Duodenal mucosa (tissue), 2 donors: ENCODE results near the gene SPG21.

ENCODE experiments used
- H3K27ac ChIP-seq: one replicate; pipeline ENCODE4 v1.7.0; 2013; ENCODE audit warnings: low read depth, low read length
- H3K27me3 ChIP-seq, 2 donors: one replicate each; pipeline ENCODE4 v1.7.0; 2013; ENCODE audit warnings: low read length in 2 of 2, control low read depth in 1 of 2; ENCODE audit not compliant: insufficient read depth in 2 of 2, control insufficient read depth in 1 of 2
- H3K36me3 ChIP-seq, 2 donors: one replicate each; pipeline ENCODE4 v1.7.0; 2013; ENCODE audit warnings: low read length in 2 of 2, control low read depth in 1 of 2; ENCODE audit not compliant: insufficient read depth in 2 of 2, control insufficient read depth in 1 of 2
- H3K4me1 ChIP-seq, 2 donors: one replicate each; pipeline ENCODE4 v1.7.0; 2013; ENCODE audit warnings: low read length in 2 of 2, control low read depth in 1 of 2; ENCODE audit not compliant: insufficient read depth in 2 of 2, control insufficient read depth in 1 of 2
- H3K4me3 ChIP-seq, 2 donors: one replicate each; pipeline ENCODE4 v1.7.0; 2013; ENCODE audit warnings: low read length in 2 of 2, low read depth in 1 of 2
- H3K9ac ChIP-seq, 2 donors: one replicate each; pipeline ENCODE4 v1.7.0; 2013; ENCODE audit warnings: low read length in 2 of 2, low read depth in 1 of 2
- H3K9me3 ChIP-seq, 2 donors: one replicate each; pipeline ENCODE4 v1.7.0; 2013; ENCODE audit warnings: low read length in 2 of 2, control low read depth in 1 of 2; ENCODE audit not compliant: control insufficient read depth in 1 of 2

The SPG21 gene

DNA sequence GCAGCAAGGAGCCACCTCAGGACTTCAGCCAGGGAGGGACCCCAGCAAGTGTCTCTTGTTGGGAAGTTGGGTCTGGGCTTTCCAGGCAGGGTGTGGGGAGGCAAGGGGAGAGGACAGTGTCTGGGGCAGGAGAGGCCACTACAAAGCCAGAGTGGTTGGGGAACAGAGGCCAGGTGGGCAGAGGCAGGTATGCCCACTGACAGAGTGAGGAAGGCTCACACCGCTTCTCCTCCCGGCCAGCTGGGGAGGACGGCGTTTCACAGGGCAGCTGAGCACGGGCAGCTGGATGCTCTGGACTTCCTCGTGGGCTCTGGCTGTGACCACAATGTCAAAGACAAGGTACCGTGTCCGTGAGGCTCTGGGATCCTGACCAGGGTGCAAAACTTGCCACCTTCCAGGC lies 63.1 kb downstream of the SPG21 start:
- H3K27ac ChIP-seq, result no peak overlapping the region
- H3K36me3 ChIP-seq, result no peaks in the 10 kb centered on the region
- H3K27me3 ChIP-seq, result no peaks in the 10 kb centered on the region
- no peak overlapping the region for H3K9ac ChIP-seq
- H3K9me3 ChIP-seq, result no peaks in the 10 kb centered on the region
- H3K4me3 ChIP-seq, result no peak overlapping the region
- peaks cover 0 to 6% of the 10 kb centered on the region in 2 donors for H3K4me1 ChIP-seq

DNA sequence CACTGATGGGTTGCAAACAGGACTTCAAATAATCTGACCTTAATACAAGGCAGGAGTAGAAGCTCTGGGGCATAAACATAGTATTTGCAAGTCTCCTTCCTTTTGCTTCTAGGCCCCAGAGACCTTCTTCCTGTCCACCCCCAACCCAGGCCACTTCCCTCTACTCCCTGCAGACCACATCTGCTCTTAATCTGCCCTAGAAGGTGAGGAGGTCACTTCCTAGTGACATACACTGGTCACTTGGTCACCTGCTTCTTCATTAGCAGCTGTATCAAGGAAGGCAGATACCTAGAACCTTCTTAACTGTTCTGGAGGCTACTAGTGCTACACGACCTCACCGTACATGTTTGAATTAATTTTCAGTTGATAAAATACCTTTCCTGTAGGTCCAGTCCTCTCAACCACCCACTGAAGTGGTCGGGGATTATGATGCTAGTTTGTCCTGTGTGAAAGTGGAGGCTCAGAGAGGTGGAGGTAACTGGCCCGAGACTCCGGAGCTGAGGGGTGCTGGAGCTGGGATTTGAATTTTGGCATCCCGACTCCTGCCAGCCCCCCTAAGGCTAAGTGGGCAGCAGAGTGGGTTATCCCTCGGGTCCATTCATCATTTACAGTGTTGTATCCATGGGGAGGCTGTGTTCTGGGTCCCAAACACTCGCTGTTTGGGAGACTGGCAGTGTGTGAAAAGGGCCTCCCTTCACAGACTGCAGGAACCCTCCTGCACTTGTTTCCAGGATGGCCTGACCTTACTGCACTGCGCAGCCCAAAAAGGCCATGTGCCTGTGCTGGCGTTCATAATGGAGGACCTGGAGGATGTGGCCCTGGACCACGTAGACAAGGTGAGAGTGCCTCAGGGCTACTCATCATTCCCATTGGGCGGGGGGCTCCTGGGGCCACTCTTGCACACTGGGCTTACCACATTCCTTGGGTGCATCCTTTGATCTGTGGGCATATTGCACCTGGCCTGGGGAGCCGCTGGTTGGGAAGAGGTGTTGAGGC lies 64.1 kb downstream of the SPG21 start:
- no peaks in the 10 kb centered on the region for H3K27me3 ChIP-seq
- H3K4me3 ChIP-seq, result no peak overlapping the region
- no peaks in the 10 kb centered on the region for H3K36me3 ChIP-seq
- peaks cover 0 to 1% of the 10 kb centered on the region in 2 donors for H3K4me1 ChIP-seq
- H3K27ac ChIP-seq, result no peak overlapping the region
- no peak overlapping the region for H3K9ac ChIP-seq
- no peaks in the 10 kb centered on the region for H3K9me3 ChIP-seq

DNA sequence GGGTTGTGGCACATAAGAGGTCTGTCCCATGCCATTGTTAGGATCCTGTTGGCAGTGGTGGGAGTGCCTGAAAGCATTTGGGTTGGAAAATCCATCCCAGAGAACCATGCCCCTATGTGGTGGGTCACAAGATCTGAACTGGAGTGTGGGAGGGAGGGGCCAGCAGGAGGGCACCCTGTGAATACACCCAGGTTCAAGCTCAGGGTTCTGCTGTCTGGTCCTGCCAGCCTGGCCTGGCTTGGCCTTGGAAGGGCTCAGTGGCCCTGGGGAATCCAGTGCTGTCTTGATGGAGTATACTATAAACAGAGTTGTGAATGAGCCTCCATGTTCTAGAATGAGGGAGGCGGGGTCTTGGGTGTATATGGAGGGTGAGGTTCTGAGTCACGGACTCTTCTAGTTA lies 66.2 kb downstream of the SPG21 start:
- no peaks in the 10 kb centered on the region for H3K4me1 ChIP-seq
- no peaks in the 10 kb centered on the region for H3K27me3 ChIP-seq
- no peaks in the 10 kb centered on the region for H3K9me3 ChIP-seq
- H3K36me3 ChIP-seq, result no peaks in the 10 kb centered on the region
- no peak overlapping the region for H3K27ac ChIP-seq
- H3K9ac ChIP-seq, result no peak overlapping the region
- H3K4me3 ChIP-seq, result no peak overlapping the region

DNA sequence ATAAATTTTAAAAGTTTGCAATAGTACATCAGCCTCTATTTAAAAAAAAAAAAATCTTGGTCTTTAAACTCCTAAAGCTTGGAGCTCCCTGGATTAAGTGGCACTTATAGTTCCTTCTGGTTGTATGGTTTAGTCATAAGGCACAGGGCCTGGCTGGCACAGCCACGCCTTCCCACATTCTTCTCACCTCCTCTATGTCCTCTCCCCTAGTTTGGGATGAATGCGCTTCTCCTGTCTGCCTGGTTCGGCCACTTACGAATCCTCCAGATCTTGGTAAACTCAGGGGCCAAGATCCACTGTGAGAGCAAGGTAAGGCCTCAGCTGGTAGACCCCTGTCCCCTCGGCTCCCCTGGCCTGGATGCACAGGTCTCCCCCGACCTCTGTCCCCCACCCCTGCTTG lies 68.0 kb downstream of the SPG21 start:
- Histone ChIP-seq H3K27me3 (no peaks in the 10 kb centered on the region), H3K36me3 (no peaks in the 10 kb centered on the region), H3K4me1 (no peaks in the 10 kb centered on the region), H3K9ac (no peak overlapping the region), H3K27ac (no peak overlapping the region), H3K4me3 (no peak overlapping the region), H3K9me3 (no peaks in the 10 kb centered on the region)

DNA sequence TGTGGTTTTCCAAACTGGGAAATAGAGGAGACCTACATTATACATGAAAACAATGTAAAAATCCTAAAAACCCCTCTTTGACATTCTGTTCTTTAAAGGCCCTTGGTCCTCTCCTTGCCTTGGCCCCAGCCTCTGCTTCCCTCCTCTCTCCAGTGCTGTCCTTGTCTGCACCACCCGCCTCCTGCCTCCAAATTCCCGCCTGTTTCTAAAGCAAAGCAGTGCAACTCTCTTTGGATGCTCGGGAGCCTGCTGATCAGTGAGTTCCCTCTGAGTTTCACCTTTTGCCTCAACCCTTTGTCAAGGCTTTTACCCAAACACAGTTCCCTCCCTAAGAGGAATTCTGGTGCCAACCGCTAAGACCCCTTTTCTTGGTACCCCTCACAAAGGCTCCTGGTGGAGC lies 70.0 kb downstream of the SPG21 start:
- no peaks in the 10 kb centered on the region for H3K9me3 ChIP-seq
- no peak overlapping the region for H3K27ac ChIP-seq
- no peaks in the 10 kb centered on the region for H3K27me3 ChIP-seq
- H3K9ac ChIP-seq, result no peak overlapping the region
- H3K4me3 ChIP-seq, result no peak overlapping the region
- no peaks in the 10 kb centered on the region for H3K4me1 ChIP-seq
- no peaks in the 10 kb centered on the region for H3K36me3 ChIP-seq

DNA sequence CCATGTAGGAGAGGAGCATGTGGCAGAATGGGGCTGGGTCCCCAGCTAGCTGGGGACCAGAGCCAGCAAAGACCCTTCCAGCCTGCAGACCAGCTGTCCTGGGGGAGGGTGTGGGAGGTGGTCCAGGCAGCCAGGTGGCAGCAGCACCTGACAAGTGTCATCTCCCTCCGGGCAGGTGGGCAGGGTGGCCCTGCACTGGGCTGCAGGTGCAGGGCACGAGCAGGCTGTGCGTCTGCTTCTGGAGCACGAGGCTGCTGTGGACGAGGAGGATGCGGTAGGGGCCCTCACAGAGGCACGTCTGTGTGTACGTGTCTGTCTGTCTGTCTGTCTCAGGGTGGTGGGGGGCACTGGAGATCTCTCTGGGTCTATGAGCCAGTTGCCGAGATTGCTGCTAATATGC lies 72.5 kb downstream of the SPG21 start:
- Histone ChIP-seq H3K36me3 (no peaks in the 10 kb centered on the region), H3K9ac (no peak overlapping the region), H3K9me3 (no peaks in the 10 kb centered on the region), H3K4me1 (no peaks in the 10 kb centered on the region), H3K27me3 (no peaks in the 10 kb centered on the region), H3K27ac (no peak overlapping the region), H3K4me3 (no peak overlapping the region)

GRCh38 chr15:64916365-64916764 lies 73.3 kb downstream of the SPG21 start:
- H3K4me1 ChIP-seq, result peaks cover under 1 to 1% of the 10 kb centered on the region in 2 donors
- H3K9me3 ChIP-seq, result no peaks in the 10 kb centered on the region
- no peak overlapping the region for H3K27ac ChIP-seq
- H3K9ac ChIP-seq, result no peak overlapping the region
- H3K36me3 ChIP-seq, result no peaks in the 10 kb centered on the region
- H3K27me3 ChIP-seq, result no peaks in the 10 kb centered on the region
- no peak overlapping the region for H3K4me3 ChIP-seq

GRCh38 chr15:64915518-64916227 lies 74.0 kb downstream of the SPG21 start:
- no peaks in the 10 kb centered on the region for H3K9me3 ChIP-seq
- no peaks in the 10 kb centered on the region for H3K36me3 ChIP-seq
- no peaks in the 10 kb centered on the region for H3K27me3 ChIP-seq
- H3K9ac ChIP-seq, result no peak overlapping the region
- H3K27ac ChIP-seq, result no peak overlapping the region
- peaks cover 4 to 5% of the 10 kb centered on the region in 2 donors for H3K4me1 ChIP-seq
- no peak overlapping the region for H3K4me3 ChIP-seq
